ENCODE results near the gene DENND2C.

Gene DENND2C

DNA sequence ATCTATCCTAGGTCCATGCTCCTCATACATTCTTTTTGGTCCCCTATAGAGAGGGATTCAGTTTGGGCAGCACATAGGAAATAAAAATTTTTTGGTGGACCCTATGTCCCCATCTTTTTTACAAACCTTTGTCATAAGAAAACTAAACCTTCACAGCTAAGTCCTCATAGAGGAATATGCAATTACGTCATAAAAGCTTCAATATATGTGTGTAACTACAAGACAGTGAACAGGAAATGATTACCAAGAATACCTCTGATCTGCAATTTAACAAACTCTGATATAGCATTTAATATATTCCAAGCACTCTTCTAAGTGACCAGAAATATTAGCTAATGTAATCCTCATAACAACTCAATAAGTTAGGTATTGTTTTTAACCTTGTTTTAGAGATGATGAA, 6.3 kb upstream of the DENND2C start:
- no peak for DNase-seq (ENCODE audit: low read depth)

GRCh38 chr1:114671939-114672275, 2.1 kb upstream of the DENND2C start:
- no peak for DNase-seq (ENCODE audit: low read depth)

DNA sequence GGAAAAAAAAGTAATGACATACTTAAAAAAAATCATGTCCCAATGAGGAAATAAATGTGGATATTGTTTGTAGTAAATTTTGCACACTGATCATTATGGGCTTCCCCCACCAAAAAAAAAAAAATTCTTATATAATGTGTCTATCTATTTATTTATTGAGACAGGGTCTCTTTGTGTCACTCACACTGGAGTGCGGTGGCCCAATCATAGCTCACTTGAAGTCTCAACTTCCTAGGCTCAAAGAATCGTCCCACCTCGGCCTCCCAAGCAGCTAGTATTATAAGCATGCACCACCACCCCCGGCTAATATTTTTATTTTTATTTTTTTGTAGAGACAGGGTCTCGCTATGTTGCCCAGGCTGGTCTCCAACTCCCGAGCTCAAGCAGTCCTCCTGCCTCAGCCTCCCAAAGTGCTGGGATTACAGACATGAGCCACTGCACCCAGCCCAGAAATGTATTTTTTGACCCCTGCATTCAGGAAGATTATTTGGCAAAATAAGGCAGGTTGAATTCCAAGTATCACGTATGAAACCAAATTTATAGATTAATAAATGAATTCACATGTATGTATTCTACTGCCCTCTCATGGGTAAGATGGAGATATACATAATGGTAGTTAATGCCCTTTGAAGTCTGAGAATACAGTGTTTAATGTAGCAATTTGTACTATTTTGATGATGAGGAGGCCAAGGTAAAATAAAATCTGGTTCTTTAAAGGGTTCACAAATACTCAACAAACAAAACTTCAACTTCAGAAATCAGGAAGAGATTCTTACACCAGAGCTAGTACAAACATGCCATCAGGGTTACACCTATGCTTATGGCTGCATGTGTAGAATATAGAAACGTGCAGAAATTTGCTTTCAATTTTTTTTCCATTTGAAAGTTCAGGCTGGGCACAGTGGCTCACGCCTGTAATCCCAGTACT, 1.4 kb upstream of the DENND2C start:
- DNase-seq (ENCODE audit: low read depth): no peak

- peak; percentile 52 for DNase-seq (ENCODE audit: low read depth)
These were observed 498 bp upstream of the DENND2C start for GRCh38 chr1:114670083-114671010.

GRCh38 chr1:114668784-114669561, 876 bp downstream of the DENND2C start:
- DNase-seq (ENCODE audit: low read depth): no peak

DNA sequence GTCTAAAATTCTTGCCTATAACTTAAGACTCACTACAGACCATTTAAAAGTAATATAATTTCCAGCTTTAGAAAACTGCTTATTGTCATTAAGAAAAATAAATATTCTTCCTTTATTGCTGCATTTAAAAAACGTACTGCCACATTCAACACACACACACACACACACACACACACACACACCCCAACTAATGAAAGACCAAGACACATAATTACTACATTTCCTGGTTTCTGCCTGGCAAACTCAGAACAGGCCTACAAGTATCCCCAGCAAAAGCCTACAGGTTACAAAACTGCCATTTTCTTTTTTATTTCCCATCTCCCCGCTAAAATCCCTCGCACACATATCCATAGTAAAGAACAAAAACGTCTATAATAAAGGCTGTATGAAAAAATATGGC, 1.5 kb downstream of the DENND2C start:
- no peak for DNase-seq (ENCODE audit: low read depth)

- DNase-seq (ENCODE audit: low read depth): no peak
These were observed 2.9 kb downstream of the DENND2C start for GRCh38 chr1:114666954-114667353.

DNA sequence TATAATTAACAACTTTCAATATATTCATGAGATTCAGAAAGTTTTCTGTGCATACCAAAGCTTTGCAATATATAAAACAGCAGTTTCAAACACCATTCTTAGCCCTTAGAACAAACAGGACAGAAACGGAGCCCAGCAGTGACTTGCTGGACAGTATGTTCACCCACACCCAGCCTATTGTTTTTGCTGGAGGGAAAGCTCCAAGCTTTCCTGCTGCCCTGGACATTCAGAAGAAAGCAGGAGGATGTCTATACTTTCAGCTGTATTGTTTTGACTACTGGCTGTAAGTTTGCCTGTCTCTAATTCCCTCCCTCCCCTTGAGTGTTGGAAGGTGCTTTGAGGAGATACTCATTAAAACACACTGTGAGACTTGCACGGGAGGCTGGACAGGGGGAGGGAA, 9.6 kb downstream of the DENND2C start:
- no peak for DNase-seq (ENCODE audit: low read depth)

DNA sequence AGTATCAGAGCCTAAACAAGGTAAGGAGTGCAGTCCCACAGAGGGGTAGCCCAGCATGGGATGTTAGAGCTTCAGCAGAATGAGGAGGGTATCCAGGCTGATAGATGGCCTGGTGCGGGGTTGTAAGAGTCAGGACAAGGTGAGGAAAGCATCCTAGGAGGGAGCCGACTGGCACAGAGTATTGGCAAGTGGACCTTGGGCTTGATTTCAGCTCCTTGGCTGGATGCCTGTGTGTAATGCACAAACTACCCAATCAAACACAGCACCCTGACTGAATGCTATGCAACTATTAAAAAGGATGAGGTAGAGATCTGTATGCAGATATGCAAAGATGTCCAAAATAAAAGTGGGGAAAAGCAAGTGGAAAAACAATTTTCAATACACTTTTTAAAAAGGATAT, 18.0 kb downstream of the DENND2C start:
- no peak for DNase-seq (ENCODE audit: low read depth)

DNA sequence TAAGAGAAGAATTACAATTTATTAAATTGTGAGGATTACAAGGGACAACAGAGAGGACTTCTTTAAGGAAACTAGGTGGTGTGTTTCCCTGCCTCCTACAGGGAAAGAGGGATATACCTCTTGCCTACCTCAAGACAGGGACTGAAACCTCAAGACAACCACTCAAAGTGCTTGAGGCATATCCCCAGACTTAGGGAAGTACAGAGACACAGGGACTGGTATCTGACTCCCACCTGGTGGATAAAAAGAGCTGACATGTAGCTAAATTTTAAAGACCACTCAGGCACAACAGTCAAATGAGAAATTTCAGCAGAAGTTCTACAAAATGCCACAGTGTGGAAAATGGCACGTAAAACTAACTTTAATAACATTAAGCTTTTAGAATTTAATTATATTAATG, 21.3 kb downstream of the DENND2C start:
- DNase-seq (ENCODE audit: low read depth): no peak

- no peak for DNase-seq (ENCODE audit: low read depth)
These were observed 28.5 kb downstream of the DENND2C start for GRCh38 chr1:114641377-114641776.

GRCh38 chr1:114638910-114639309, 30.9 kb downstream of the DENND2C start:
- DNase-seq (ENCODE audit: low read depth): no peak

GRCh38 chr1:114632427-114632826, 37.4 kb downstream of the DENND2C start:
- no peak for DNase-seq (ENCODE audit: low read depth)

GRCh38 chr1:114627107-114627506, 42.7 kb downstream of the DENND2C start:
- DNase-seq (ENCODE audit: low read depth): no peak

DNA sequence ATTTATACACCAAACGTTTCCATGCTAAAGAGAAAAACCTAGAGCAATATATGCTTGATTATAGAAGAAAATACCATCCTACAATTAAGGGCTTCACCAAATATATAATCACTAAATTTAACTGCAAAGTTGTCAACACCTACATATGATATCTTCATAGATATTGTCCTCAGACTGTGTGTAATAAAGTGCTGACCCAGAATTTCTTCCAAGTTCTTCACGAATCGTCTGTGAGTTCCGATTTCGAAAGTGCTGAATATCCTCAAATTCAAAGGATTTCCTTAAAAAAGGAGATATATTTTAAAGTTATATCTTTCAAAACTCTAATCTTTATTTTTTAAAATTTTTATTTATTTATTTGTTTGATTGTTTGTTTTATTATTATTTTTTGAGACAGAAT, 46.5 kb downstream of the DENND2C start:
- DNase-seq (ENCODE audit: low read depth): no peak

- DNase-seq (ENCODE audit: low read depth): no peak
These were observed 49.4 kb downstream of the DENND2C start for GRCh38 chr1:114620419-114620818.

DNA sequence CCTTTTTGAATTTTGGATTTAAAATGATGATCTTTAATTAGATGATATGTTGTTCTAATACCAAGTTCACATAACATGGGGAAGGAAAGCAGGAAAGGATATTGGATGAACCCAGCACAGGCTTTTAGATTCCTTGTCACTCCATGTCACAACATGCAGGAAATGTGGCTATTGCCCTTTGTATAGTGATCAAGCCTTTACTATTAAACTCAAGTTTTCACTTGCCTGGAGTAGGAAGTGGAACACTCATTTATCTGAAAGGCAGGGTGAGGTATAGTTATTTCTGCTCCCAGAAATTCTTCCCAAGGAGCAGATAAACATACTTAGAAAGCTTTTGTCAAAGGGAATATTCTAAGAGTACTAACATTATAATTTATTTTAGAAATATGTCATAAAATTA, 51.2 kb downstream of the DENND2C start:
- no peak for DNase-seq (ENCODE audit: low read depth)

DNA sequence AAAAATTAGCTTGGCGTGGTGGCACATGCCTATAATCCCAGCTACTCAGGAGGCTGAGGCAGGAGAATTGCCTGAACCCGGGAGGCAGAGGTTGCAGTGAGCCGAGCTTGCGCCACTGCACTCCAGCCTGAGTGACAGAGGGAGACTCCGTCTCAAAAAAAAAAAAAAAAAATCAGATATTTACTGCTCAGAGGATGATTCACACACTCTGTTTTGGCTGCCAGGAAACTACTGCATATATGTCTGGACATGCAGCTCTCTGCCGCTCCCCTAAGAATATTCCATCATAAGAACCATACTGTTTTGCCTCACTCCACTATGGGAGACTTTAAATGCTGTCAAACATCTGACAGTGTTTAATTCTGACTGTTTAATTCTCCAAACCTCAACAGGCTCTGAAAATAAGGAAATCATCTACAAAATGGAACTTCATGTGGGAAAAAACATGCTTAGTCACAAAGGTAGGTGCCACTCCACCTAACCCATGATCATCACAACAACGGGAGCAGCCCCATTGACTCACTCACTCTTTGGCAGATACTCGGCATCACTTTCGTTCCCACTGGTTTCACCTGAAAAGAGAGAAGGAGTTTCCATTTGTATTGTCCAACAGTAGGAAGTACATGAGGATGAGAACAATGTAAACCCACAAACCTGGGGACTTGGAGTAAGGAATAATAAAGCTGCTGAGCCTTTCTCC, 59.2 kb downstream of the DENND2C start:
- no peak for DNase-seq (ENCODE audit: low read depth)

GRCh38 chr1:114609826-114610225, 60.0 kb downstream of the DENND2C start:
- DNase-seq (ENCODE audit: low read depth): no peak

DNA sequence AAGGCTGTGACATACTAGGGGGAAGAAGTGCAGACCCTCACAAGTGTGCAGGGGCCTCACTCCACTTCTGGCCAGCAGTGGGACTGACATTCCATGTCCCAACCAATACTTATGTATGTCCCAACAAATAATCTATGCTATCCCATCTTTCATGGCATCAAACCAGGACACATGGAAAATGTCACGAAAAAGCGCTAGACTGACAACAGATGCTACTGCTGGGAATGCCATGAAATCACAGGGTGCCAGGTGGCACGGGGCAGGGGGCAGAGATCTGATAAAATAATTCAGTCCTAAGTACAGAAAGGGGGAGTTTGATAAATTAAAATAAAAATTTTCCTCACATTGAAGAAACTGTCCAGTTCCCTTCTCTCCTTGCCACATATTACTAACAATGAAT, 60.8 kb downstream of the DENND2C start:
- no peak for DNase-seq (ENCODE audit: low read depth)

DNA sequence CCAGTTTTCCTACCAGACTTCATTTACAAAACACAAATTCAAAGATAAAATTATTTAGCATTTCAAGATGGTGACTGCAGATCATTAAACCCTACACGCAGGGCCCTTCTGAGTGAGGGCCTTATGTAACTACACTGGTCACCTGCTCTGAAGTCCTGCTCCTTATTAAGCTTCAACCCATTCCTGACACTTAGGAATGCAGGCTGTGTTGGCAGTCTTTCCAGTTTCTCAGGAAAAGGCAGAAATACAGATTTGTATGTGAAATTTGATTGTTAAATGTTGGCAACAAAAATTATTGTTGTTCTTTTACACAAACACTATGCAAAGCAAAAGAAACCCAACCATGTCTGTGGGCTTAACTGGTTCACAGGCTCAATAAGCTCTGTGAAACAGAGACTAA, 62.6 kb downstream of the DENND2C start:
- no peak for DNase-seq (ENCODE audit: low read depth)

DNA sequence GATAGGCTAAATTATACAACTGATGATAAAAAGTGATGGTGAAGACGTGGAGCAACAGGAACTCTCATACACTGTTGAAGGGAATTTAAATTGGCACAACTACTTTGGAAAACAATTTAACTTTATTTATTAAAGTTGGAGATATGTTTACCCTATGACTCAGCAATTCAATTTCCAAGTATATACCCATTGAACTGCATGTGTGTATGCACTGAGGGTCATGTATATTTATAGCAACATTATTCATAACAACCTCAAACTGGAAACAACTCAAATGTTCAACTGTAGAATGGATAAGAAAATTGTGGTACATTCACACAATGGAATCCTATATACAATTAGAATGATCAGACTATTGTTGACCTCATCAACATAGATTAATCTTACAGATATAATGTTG, 71.9 kb downstream of the DENND2C start:
- DNase-seq (ENCODE audit: low read depth): no peak

All from stimulated activated CD8-positive, alpha-beta memory T cell treated with anti-CD3 and anti-CD28 coated beads, Interleukin-15, amount 100 ng/mL, for 24 hours (primary cell).